AML-193 (cell line): ENCODE measurements around the gene CD93.

ENCODE experiments used
- DNase-seq, 2 experiments: peaks; one replicate each; lab custom pipeline; 2025; lab: John Stamatoyannopoulos, UW

CD93 gene

DNA sequence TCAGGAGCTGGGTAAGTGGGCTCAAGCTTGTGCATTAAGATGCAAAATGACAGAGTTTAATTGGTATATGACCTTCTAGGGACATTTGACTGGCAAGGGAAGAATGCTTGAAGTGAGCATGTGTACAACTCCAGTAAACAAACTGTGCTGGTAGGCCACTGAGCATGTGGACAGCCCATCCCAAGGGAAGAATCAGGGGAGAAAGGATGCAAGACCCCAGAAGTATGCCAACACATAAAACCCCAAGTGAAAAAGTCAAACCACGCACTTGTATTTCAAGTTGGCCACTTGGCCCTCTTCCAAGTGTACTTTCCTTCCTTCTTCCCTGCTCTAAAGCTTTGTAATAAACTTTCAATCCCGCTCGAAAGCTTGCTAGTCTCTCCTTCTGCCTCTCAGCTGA is 26.3 kb downstream of the CD93 start:
- peak in 1 of 2 experiments; percentile 24 for DNase-seq

DNA sequence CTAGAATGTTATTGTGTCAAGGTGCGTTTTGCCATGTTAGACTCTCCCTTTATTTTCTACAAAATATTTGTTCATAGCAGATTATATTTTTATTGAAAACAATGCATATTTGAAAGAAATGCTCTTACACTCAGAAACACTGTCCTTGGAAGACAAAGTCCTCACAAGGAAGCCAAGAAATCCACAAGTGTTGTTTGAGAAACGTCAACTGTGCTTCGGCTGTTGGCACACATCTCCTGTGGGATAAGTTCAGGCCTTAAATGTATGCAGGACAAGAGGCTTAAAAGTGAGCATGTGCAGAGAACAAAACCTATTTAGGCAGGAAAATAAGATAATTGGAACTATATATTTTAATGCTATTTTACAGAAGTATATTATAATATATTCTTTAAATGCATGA is 27.1 kb downstream of the CD93 start:
- DNase-seq: no peak

DNA sequence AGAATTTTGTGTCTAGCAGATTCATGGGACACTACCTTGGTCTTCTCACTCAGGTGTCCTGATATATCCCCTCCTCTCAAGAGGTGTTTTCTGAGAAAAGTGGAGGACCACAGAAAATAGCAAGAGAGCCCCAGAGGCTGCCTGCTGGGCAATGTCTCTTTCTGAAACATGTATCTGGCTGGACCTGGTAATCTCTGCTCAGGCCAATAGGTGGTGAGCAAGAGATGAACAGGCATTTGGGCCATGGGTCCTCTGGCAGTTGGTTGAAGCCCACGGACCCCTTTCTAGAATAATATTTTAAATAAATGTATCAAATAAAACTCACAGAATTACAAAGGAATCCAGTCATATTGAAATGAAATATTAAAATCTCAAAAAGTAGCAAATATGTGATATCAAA is 27.9 kb downstream of the CD93 start:
- no peak for DNase-seq

DNA sequence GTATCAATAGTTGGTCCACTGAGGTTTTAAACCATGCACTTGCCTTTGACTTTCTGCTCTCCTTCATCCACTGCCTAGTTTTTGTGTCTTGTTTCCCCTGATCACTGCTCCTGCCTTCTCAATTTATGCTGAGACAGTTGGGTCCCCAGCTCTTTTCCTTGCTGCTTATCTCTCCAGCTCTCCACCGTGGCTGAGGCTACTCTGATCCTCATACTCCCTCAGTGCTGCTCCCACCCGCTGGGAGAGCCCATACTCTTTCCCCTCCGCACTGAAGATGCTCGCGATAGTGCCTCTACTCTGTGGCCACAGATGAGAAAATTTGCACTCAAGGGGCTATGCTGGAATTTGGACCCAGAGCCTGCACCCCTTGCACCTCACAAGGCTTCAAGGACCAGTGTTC is 33.2 kb downstream of the CD93 start:
- no peak for DNase-seq

DNA sequence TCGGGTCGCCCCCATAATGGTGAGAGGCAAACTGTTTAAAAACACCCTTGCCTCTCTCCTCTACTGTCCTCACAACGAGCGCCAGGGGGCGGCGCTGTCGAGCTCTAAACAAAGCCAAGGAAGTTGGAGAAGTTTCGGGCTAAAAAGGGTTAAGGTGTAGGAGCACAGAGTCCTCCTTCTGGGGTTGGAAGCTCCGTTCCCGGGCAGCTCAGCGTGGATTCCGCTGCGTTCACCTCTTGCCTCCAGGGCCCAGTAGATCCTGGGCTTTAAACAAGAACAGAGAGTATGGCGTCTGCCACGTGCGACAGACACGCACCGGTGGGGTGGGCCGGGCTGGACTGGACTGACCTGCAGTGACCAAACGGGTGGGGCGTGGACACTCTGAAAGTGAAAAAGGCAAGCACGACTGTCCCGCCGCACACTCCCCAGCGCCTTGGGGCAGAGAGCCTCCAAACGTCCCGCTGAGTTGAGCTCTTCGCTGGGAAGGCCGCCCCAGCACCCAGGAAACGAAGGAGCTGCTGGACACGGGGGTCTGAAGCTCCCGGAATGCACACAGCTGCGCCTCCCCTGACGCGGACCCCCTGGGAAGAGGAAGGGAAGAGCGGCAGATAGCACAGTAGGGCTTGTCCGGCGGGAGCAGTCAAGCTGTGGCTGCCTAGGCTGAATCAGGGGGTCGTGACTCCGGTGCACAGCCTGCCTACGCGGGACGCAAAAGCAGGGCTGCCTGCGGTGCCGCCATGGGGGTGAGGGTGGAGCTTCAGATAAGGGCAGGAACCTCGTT is 35.1 kb downstream of the CD93 start:
- DNase-seq: peak; percentile 89 to 91

DNA sequence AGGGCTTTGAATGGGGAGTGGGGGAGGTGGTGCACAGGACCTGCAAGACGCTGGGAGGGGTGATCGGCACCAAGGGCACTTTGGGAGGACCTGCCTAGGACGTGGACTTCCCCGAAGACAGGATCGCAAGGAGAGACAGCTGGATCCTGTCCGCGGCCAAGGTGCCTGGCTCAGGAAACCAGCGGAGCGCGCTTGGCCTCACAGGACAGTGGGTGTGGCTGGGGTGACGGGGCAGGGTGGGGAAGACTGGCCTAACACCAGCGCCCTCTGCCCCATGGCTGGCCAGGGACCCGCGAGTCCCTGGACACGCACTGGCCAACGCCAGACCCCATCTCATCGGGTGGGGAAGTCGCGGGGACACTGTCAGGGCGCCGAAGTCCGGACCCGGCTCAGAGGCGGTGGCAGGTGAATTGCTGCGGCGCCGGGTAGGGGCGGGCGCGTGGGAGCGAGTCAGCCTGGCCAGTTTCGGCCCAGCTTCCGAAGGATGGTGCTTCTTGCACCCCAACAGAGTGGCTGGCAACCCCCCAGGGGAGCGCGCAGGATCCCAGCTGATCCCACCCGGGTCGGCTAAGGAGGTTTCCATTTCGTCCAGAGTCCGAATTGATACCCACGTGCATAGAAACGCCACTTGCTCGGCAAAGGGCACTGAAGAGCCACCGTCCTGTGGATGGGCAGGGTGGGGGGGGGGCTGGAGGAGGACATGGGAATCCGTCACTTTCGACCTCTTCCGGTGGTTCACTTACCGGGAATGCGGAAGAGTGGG is 35.9 kb downstream of the CD93 start:
- peak in 1 of 2 experiments; percentile 42 for DNase-seq

DNA sequence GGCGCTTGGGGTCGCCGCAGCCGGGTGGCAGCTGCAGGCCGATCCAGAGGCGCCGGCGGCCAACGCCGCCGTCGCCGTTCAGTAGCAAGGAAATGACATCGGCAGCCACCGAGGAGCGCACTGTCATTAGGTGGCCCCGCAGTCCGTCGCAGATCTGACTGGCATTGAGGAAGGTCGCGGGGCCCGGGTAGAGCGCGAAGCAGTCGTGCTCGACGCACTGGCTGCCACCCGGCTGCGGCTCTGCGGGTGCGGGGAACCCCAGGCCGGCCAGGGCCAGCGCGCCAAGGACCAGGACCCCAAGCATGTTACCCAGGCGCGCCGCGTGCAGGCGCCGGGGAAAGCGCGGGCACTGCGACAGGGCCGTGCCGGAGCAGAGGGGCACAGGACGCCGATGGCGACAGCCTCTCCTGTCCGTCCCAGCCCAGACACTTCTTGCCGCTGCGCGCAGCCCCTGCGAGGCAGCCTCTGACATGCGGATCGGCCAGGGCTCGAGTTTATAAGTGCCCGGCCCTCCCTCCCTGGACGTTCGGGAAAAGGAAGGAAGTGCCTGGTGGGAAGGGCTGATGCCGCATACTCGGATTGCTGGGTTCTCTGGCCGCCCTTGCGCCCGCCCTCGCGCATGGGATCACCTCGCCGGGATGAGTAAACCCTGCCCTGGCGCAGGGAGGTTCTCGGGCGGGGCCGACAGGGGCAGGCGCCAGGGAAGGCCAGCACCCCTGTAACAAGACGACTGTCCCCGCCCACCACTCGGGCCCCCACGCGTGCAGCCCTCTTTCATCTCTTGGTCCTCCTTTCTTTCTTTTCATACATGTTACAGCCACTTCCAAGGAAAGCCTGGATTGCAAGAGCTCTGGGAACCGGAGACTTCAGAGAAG is 36.7 kb downstream of the CD93 start, which contains the start of gene THBD:
Gene THBD (minus strand): TSS at position 472 of the 875 bp plus-strand sequence. CDS start 168 bp downstream, at position 304.
- DNase-seq: peak; percentile 39 to 59

DNA sequence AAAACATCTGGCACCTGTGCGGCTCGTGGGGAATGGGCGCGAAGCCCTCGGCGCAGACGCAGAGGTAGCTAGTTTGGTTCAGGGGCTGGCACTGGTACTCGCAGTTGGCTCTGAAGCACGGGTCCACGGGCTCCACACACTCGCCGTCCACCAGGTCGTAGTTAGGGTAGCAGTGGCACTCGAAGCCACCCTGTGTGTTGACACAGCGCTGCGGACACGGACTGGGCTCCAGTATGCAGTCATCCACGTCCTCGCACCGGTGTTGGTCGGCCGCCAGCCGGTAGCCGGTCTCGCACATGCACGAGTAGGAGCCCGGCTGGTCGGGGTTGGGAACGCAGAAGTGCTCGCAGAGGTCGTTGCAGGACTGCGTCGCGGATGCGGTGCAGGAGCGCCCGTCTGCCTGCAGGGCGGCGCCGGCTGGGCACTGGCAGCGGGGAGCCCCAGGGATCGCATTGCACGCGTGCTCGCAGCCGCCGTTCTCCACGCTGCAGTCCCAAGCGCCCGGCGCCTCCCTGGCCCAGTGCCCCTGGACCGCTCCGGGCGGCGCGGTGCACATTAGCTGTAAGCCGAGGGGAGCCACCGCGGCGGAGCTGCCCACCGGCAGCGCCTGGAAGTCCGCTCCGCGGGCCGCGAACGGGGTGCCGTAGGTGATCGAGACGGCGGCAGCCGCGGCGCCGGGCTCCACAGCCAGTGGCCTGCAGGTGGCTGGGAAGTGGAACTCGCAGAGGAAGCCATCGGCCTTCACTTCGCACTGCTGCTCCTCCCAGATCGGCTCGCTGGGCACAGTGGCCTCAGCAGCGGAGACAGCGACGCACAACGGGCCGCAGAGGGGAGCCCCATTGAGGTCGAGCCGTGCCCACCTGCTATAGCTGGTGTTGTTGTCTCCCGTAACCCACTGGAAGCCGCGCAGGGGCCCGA is 37.6 kb downstream of the CD93 start:
- DNase-seq: peak; percentile 65 to 75

DNA sequence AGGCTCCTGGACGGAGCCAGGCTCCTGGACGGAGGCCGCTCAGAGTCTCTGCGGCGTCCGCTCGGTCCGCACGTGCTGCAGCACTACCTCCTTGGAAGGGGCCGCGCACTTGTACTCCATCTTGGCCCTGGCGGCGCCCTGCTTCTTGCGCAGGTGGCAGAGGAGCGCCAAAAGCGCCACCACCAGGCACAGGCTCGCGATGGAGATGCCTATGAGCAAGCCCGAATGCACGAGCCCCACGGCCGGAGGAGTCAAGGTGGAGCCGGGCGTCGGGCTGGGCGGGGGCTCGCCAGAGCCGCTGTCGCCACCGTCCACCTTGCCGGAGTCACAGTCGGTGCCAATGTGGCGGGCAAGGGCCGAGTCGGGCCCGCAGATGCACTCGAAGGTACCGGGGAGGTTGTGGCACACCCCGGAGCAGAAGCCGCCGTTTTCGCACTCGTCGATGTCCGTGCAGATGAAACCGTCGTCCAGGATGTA is 38.3 kb downstream of the CD93 start:
- peak; percentile 41 to 49 for DNase-seq

DNA sequence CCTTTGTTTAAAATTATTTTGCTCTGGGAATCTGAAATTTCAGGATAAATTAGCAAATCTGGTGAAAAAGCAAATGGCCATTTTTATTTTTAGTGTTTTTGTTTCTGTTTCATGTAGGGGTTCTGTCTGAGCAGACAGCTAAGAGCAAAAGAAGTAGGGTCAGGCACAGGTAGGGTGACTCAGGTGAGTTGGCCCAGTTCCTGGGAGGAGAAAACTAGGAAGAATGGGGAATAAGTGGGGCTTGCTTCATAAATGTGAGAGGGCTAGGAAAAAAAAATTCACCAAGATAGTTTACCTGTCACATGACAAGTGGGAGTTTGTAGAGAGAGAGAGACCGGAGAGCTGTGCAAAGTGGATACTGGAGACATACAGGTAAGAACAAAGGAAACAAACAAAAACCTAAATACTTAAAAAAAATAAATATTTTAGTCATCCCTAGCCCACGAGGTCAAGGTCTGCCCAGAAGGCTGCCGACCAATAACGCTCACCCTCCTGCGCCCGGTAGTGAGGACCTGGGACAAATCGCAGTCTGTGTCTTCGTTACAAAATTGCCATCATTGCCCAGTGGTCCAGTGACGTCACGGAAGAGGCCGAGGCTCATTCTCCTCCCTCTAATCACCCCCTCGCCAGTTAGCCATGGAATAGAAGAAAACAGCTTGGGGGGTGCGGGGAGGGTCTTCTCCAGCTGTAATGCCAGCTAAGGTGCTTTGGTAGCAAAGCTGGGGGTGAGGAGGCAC is 39.0 kb downstream of the CD93 start:
- DNase-seq: peak in 1 of 2 experiments; percentile 6

DNA sequence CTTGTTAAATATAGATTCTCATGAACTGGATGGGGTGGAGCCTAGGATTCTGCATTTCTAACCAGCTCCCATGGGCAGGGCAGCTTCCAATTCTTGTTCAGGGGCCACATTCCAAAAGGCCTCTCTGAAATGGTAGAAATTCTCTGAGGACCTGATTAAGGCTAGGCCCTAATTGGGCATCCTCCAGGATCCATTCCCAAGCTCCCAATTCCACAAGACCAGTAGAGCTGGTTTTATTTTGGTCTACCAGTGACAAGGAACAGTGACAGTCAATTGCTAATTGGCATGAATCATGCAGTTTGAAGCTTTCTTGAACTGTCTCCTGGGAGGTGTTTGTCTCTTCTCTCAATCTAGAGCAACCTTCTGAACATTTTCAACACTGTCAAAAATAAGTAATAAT is 39.7 kb downstream of the CD93 start:
- DNase-seq: peak in 1 of 2 experiments; percentile 4

DNA sequence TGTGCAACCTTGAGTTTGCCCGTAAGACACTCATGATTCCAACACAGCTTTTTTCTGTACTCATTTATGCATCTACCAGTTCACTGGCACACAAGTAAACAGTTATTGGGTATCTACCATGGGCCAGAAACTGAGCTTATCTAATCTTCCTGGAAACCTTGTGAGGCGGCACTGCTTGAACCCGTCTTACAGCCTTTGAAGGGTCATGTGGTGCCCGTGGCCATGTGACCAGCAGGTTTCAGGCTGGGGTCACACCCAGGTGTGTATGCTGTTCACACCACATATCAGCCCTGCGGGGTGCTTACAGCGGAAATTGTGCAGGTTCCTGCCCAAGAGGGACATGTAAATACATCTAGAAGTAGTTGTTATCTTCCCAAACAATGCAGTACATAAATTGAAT is 42.7 kb downstream of the CD93 start:
- no peak for DNase-seq

DNA sequence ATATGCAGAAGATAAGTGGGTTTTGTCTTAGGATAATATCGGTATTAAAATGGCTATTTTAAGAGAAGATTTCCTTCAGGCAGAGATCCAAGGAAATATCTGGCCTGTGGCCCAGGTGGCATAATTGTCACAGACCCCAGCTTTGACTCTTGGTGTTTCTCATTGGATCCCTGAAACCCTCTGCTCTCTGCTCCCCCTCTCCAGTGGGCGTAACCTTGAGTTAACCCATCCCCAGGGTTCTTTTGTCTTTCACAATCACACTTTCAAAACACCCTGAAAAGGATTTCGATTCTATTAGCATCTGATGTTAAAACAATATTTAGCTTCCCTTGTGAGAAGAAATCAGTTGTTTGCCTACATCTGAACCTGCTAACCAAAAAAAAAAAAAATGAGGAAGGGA is 43.9 kb downstream of the CD93 start:
- DNase-seq: peak in 1 of 2 experiments; percentile 13

DNA sequence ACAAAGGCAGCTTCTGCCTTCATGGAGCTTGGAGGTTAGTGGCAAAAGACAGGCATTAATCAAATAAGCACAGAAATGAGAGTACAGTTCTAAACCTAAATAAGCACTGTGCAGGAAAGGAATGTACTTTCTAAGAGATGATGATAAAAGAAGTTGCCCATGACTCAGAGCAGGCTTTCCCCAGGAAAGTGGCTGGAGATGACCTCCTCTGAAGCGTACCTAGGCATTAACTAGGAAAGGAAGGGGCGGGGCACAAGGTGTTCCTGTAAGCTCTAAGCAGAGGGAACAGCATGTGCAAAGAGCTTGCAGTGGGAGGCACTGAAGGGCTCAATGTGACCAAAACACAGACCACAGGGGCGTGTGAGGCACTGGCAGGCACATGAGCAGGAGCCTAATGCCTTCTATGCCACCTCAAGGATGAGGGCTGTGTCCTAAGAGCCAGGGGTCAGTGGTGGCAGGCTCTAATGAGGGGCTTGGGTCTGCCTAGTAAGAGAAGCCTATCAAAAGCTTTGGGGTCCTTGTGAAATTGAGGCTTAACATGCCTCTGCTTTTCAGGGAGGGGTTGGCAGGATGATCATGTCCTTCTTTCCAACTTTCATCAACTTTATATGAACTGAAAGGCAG is 46.1 kb downstream of the CD93 start:
- no peak for DNase-seq

DNA sequence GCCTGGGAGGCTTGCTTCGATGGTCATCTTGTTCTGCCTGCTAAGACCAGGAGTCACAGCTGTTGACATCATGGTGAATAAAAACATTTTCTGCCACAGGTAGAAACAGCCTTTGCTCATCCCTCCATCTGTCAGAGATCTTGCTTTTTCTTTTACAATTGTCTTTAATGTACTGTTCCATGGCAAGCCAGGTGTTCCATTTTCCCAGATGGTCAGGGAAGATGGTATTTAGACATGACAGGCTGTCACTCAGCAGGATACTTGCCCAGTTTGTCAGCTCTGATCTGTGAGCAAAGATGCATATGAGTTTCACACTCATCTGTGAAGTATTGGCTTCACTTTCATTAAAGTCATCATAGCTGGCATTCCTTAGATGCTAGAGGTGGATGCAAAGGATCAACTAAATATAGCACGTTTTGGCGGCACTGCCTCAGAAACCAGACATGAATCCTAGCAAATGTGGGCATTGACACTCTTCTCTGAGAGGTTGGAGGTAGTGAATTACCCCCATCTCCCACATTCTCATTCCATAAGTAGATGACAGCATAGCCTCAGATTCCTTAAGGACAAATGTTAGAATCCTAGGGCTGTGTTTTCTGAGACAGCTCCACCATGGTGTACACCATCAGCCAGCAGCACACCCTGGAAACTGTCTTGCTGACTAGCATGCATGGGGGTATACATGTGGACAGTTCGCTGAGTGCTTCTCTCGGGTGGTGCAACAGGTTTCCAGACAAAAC is 46.8 kb downstream of the CD93 start:
- DNase-seq: no peak

DNA sequence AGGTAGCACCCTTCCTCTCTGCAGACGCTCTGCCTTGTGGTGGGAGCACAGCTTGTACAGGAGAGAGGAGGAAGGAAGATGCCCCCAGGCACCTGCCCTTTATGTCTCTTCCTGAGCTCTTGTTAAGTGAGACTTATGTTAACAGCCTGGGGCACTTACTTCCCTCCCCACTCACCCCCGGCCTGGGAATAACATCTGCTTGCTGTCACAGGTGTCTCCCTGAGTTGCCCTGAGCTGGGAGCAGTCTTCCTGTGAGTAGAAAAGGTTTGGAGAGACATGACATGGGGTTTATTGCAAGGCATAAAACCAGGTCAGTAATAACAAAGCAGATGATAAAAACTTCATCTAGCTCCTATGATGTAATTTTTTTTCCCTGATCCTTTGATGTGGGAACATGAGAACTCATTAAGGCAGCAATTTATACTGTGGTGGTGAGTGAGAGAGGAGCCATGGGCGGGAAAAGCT is 49.1 kb downstream of the CD93 start:
- DNase-seq: no peak

DNA sequence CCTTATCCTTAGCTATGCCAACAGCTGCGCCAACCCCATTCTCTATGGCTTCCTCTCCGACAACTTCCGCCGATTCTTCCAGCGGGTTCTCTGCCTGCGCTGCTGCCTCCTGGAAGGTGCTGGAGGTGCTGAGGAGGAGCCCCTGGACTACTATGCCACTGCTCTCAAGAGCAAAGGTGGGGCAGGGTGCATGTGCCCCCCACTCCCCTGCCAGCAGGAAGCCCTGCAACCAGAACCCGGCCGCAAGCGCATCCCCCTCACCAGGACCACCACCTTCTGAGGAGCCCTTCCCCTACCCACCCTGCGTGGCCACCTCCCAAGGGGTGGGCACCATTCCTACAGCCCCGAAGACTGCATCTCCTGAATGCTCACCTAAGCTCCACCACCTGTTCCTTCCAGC is 49.8 kb downstream of the CD93 start:
- DNase-seq: no peak

DNA sequence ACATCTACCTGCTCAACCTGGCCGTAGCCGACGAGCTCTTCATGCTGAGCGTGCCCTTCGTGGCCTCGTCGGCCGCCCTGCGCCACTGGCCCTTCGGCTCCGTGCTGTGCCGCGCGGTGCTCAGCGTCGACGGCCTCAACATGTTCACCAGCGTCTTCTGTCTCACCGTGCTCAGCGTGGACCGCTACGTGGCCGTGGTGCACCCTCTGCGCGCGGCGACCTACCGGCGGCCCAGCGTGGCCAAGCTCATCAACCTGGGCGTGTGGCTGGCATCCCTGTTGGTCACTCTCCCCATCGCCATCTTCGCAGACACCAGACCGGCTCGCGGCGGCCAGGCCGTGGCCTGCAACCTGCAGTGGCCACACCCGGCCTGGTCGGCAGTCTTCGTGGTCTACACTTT is 50.4 kb downstream of the CD93 start:
- no peak for DNase-seq
